Kidney epithelial cell (primary cell): Measurements from ENCODE around the gene MYOCD. TPM values are rescaled to one million over a fixed set of nuclear protein-coding genes. Genes with fewer than 3 reads are reported as not detected.

ENCODE experiments used
- DNase-seq: peaks from one replicate; pipeline ENCODE4 v3.0.0-alpha.2; 2010; ENCODE audit warnings: low read depth
- H3K27me3 ChIP-seq: 2 replicates; pipeline ENCODE4 v1.6.0; 2011; ENCODE audit warnings: low read length; ENCODE audit not compliant: control insufficient read depth, insufficient read depth
- H3K36me3 ChIP-seq: 2 replicates; pipeline ENCODE4 v1.5.1; 2011; ENCODE audit warnings: low read length; ENCODE audit not compliant: control insufficient read depth, insufficient read depth
- H3K4me3 ChIP-seq: 2 replicates; pipeline ENCODE4 v1.5.1; 2011; ENCODE audit warnings: low read depth, mild to moderate bottlenecking, control low read depth, low read length
- CTCF ChIP-seq: IDR thresholded peaks from 2 replicates; pipeline ENCODE4 v1.5.1; 2011; ENCODE audit warnings: mild to moderate bottlenecking, moderate library complexity, low read length, control low read depth, inconsistent platforms; ENCODE audit not compliant: insufficient read depth, poor library complexity, severe bottlenecking
- total RNA-seq: library from RNA; depleted of rRNA; stranded (reverse); fragments of >200 nt; gene quantifications from 2 replicates; pipeline ENCODE4 v1.2.3, GENCODE V29; 2015

Gene MYOCD
- total RNA-seq, 1 donor from 2014 or later, result 2.1 TPM

- no peak for DNase-seq
- TF ChIP-seq CTCF, result no peak
- H3K27me3 ChIP-seq, result no peaks in the 10 kb centered on the region
- no peak overlapping the region for H3K4me3 ChIP-seq
- H3K36me3 ChIP-seq, result no peaks in the 10 kb centered on the region
Measured at GRCh38 chr17:12730421-12730820, 64.7 kb downstream of the MYOCD start.

- no peak for DNase-seq
- no peaks in the 10 kb centered on the region for H3K36me3 ChIP-seq
- no peaks in the 10 kb centered on the region for H3K27me3 ChIP-seq
- no peak overlapping the region for H3K4me3 ChIP-seq
- no peak for TF ChIP-seq CTCF
Measured at GRCh38 chr17:12730931-12731521, 65.3 kb downstream of the MYOCD start.

GRCh38 chr17:12731839-12732238 is 66.1 kb downstream of the MYOCD start:
- no peak for DNase-seq
- H3K27me3 ChIP-seq, result no peaks in the 10 kb centered on the region
- no peaks in the 10 kb centered on the region for H3K36me3 ChIP-seq
- TF ChIP-seq CTCF, result no peak
- H3K4me3 ChIP-seq, result no peak overlapping the region

- H3K4me3 ChIP-seq, result no peak overlapping the region
- H3K36me3 ChIP-seq, result no peaks in the 10 kb centered on the region
- DNase-seq, result no peak
- no peaks in the 10 kb centered on the region for H3K27me3 ChIP-seq
- no peak for TF ChIP-seq CTCF
Measured at GRCh38 chr17:12732366-12732765, 66.7 kb downstream of the MYOCD start.

- no peaks in the 10 kb centered on the region for H3K27me3 ChIP-seq
- no peak overlapping the region for H3K4me3 ChIP-seq
- H3K36me3 ChIP-seq, result no peaks in the 10 kb centered on the region
- TF ChIP-seq CTCF, result no peak
- no peak for DNase-seq
Measured at GRCh38 chr17:12734926-12735325, 69.2 kb downstream of the MYOCD start.

- Histone ChIP-seq H3K36me3 (no peaks in the 10 kb centered on the region), H3K27me3 (no peaks in the 10 kb centered on the region), H3K4me3 (no peak overlapping the region)
- no peak for DNase-seq
- TF ChIP-seq CTCF, result no peak
Measured at GRCh38 chr17:12735517-12735916, 69.8 kb downstream of the MYOCD start.
